HG03064 (cell line): ENCODE results near the gene TUBGCP4.
"Not testable (repeated sequence)": the region's sequence is repeated elsewhere in the genome, so short reads cannot be mapped to it uniquely, and the experiment has no call there.

ENCODE experiments used
- ATAC-seq: cut with Tn5 transposase; IDR thresholded peaks from one replicate; pipeline ENCODE4 v1.9.1; 2021; ENCODE audit warnings: low read depth; ENCODE audit not compliant: unreplicated experiment

Gene TUBGCP4

GRCh38 chr15:43370975-43371974, at the start of gene TUBGCP4, which contains the start of gene ZSCAN29:
TUBGCP4 (plus strand) TSS chr15:43371101; CDS start chr15:43371355, 254 bp downstream.
ZSCAN29 (minus strand) TSS chr15:43371043; CDS start chr15:43369913, 1,130 bp downstream.
- ATAC-seq, result no peak

GRCh38 chr15:43325039-43325684, 45.7 kb upstream of the TUBGCP4 start:
- ATAC-seq, result no peak

GRCh38 chr15:43329217-43329959, 41.5 kb upstream of the TUBGCP4 start:
- ATAC-seq, result no peak

- ATAC-seq, result peak; percentile 87
Measured at GRCh38 chr15:43329960-43330779, 40.7 kb upstream of the TUBGCP4 start, which contains the start of gene LCMT2. LCMT2 (minus strand) TSS chr15:43330573; CDS start chr15:43330489, 84 bp downstream.

- peak; percentile 25 for ATAC-seq
Measured at GRCh38 chr15:43330780-43331087, 40.2 kb upstream of the TUBGCP4 start.

GRCh38 chr15:43346305-43346704, 24.6 kb upstream of the TUBGCP4 start:
- ATAC-seq, result no peak

GRCh38 chr15:43347114-43347513, 23.8 kb upstream of the TUBGCP4 start:
- no peak for ATAC-seq

GRCh38 chr15:43352693-43353382, 18.1 kb upstream of the TUBGCP4 start:
- no peak for ATAC-seq

GRCh38 chr15:43360821-43361220, 10.1 kb upstream of the TUBGCP4 start:
- ATAC-seq, result no peak

GRCh38 chr15:43361313-43361903, 9.5 kb upstream of the TUBGCP4 start:
- no peak for ATAC-seq

GRCh38 chr15:43370310-43370974, 459 bp upstream of the TUBGCP4 start:
- no peak for ATAC-seq

- ATAC-seq, result no peak
Measured at GRCh38 chr15:43376017-43376705, 5.3 kb downstream of the TUBGCP4 start.

- ATAC-seq, result no peak
Measured at GRCh38 chr15:43378601-43379000, 7.7 kb downstream of the TUBGCP4 start.

GRCh38 chr15:43382310-43382709, 11.4 kb downstream of the TUBGCP4 start:
- no peak for ATAC-seq

GRCh38 chr15:43383070-43383469, 12.2 kb downstream of the TUBGCP4 start:
- ATAC-seq, result no peak

- ATAC-seq, result no peak
Measured at GRCh38 chr15:43390723-43391122, 19.8 kb downstream of the TUBGCP4 start.

GRCh38 chr15:43393592-43393991, 22.7 kb downstream of the TUBGCP4 start:
- not testable (repeated sequence) for ATAC-seq

- no peak for ATAC-seq
Measured at GRCh38 chr15:43402255-43402654, 31.4 kb downstream of the TUBGCP4 start.
